Measurements from ENCODE around the gene NTHL1. TPM values are rescaled to one million over a fixed set of nuclear protein-coding genes. Genes with fewer than 3 reads are reported as not detected.

The NTHL1 gene
- total and polyA plus RNA-seq, 2 of the 4 experiments (the other 2 are of a cell fraction), result 22.8 to 28.0 TPM

DNA sequence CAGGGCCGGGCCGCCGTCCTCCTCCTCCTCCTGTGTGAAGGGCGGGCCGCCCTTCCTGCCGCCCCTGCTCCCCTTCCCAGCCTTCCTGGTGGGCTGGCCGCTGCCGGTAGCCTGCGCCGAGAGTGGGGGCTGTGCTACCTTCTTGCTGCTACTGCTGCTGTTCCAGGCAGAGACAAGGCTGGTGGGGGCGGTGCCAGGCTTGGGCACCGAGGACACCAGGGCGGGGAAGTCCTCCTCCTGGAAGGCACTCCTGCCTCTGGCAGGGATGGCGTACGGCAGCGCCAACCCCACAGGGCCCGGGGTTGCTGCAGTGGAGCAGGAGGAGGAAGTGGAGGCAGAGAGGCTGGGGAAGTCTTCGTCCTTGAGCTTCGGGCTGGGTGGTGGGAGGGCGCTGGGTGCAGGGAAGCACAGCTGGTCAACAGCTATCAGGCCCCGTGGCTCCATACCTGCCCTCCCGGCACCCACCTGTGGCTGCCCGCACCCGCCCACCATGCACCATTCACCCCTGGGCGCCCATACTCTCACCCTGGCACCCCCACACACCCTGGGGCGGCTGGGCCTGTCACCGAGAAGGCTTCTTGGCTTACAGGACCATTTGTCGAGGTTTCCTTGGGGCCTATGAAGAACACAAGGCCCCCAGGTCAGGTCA lies 47.6 kb downstream of the NTHL1 start:
- TF ChIP-seq, protein P1, sequence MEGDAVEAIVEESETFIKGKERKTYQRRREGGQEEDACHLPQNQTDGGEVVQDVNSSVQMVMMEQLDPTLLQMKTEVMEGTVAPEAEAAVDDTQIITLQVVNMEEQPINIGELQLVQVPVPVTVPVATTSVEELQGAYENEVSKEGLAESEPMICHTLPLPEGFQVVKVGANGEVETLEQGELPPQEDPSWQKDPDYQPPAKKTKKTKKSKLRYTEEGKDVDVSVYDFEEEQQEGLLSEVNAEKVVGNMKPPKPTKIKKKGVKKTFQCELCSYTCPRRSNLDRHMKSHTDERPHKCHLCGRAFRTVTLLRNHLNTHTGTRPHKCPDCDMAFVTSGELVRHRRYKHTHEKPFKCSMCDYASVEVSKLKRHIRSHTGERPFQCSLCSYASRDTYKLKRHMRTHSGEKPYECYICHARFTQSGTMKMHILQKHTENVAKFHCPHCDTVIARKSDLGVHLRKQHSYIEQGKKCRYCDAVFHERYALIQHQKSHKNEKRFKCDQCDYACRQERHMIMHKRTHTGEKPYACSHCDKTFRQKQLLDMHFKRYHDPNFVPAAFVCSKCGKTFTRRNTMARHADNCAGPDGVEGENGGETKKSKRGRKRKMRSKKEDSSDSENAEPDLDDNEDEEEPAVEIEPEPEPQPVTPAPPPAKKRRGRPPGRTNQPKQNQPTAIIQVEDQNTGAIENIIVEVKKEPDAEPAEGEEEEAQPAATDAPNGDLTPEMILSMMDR (conservative IDR thresholded peaks at IDR 0.05; ENCODE audit: low read depth, low read length), result no peak
- no peak for TF ChIP-seq POLR2A (IDR thresholded peaks at IDR 0.05; ENCODE audit: low read depth, low read length)
- TF ChIP-seq CEBPB (IDR thresholded peaks at IDR 0.05; ENCODE audit: low read depth, low read length), result no peak
- TF ChIP-seq, protein P2, sequence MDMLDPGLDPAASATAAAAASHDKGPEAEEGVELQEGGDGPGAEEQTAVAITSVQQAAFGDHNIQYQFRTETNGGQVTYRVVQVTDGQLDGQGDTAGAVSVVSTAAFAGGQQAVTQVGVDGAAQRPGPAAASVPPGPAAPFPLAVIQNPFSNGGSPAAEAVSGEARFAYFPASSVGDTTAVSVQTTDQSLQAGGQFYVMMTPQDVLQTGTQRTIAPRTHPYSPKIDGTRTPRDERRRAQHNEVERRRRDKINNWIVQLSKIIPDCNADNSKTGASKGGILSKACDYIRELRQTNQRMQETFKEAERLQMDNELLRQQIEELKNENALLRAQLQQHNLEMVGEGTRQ (IDR thresholded peaks at IDR 0.05; ENCODE audit: low read depth, low read length), result no peak
- no peak for TF ChIP-seq MAFK (IDR thresholded peaks at IDR 0.05; ENCODE audit: low read depth, low read length)
- no peak for TF ChIP-seq FOS (IDR thresholded peaks at IDR 0.05; ENCODE audit: low read depth, low read length)
- TF ChIP-seq MAZ (IDR thresholded peaks at IDR 0.05; ENCODE audit: borderline replicate concordance, low read depth, low read length), result no peak
- TF ChIP-seq BHLHE40 (IDR thresholded peaks at IDR 0.05; ENCODE audit: low read depth, low read length), result no peak
- TF ChIP-seq NFE2L2 (IDR thresholded peaks at IDR 0.05; ENCODE audit: low read depth, low read length), result no peak
- no peak for TF ChIP-seq RCOR1 (IDR thresholded peaks at IDR 0.05; ENCODE audit: insufficient replicate concordance, low read length)
- TF ChIP-seq, protein P3, sequence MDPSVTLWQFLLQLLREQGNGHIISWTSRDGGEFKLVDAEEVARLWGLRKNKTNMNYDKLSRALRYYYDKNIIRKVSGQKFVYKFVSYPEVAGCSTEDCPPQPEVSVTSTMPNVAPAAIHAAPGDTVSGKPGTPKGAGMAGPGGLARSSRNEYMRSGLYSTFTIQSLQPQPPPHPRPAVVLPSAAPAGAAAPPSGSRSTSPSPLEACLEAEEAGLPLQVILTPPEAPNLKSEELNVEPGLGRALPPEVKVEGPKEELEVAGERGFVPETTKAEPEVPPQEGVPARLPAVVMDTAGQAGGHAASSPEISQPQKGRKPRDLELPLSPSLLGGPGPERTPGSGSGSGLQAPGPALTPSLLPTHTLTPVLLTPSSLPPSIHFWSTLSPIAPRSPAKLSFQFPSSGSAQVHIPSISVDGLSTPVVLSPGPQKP (IDR thresholded peaks at IDR 0.05; ENCODE audit: borderline replicate concordance, low read depth, low read length), result no peak
- no peak for TF ChIP-seq SMC3 (IDR thresholded peaks at IDR 0.05; ENCODE audit: low read depth, low read length)
- no peak for TF ChIP-seq RAD21 (IDR thresholded peaks at IDR 0.05; ENCODE audit: low read length)
- TF ChIP-seq RFX5 (IDR thresholded peaks at IDR 0.05; ENCODE audit: low read depth, low read length), result no peak
- no peak for TF ChIP-seq CHD1 (IDR thresholded peaks at IDR 0.05; ENCODE audit: low read depth, low read length)
- no peak for TF ChIP-seq MXI1 (IDR thresholded peaks at IDR 0.05; ENCODE audit: borderline replicate concordance, low read depth, low read length)
- no peak overlapping the region for H3K4me3 ChIP-seq (ENCODE audit: insufficient read depth, low read depth, low read length)
- H3K9me1 ChIP-seq (ENCODE audit: insufficient read depth, low read length), result peaks cover 20% of the 10 kb centered on the region
- H2BK15ac ChIP-seq (ENCODE audit: low read depth, low read length), result no peak overlapping the region
- H4K91ac ChIP-seq (ENCODE audit: insufficient read depth, low read depth, low read length), result no peak overlapping the region
- no peak overlapping the region for H3K4ac ChIP-seq (ENCODE audit: low read depth, low read length)
- ATAC-seq (ENCODE audit: low read depth) (no peak), DNase-seq (no peak)
- H3K79me1 ChIP-seq (ENCODE audit: low read depth in 1 of 2, low read length in 2 of 2), result peaks cover 10 to 70% of the 10 kb centered on the region in 2 experiments
- H3K4me1 ChIP-seq (ENCODE audit: control insufficient read depth, insufficient read depth, low read length), result peaks cover 24% of the 10 kb centered on the region
- H2BK20ac ChIP-seq (ENCODE audit: low read depth, low read length), result no peak overlapping the region
- H3K4me2 ChIP-seq (ENCODE audit: low read depth, low read length), result no peak overlapping the region
- H3K9me3 ChIP-seq (ENCODE audit: control insufficient read depth, insufficient read depth, low read length), result no peaks in the 10 kb centered on the region
- intact Hi-C loops (cut with micrococcal nuclease), result loop anchor here (5.0 kb wide), 1 partner anchor 142 kb away; no protein-coding TSS in a partner anchor
- in situ Hi-C loops (cut with MboI; ENCODE audit: low sequenced_read_pairs), result no loop called here
- no peak overlapping the region for H4K8ac ChIP-seq (ENCODE audit: low read depth in 2 of 2, low read length in 2 of 2)
- peaks cover 52% of the 10 kb centered on the region for H3K36me3 ChIP-seq (ENCODE audit: control insufficient read depth, insufficient read depth, low read length)
- H2AK5ac ChIP-seq (ENCODE audit: low read depth, low read length), result no peak overlapping the region
- H2BK120ac ChIP-seq (ENCODE audit: low read depth, low read length), result no peak overlapping the region
- peaks cover 49% of the 10 kb centered on the region for H4K20me1 ChIP-seq (ENCODE audit: insufficient read depth, low read length)
- CTCF ChIA-PET, result interaction anchor here (0.8 kb wide), 1 partner anchor 141 kb away, joined by 5 read pairs; no protein-coding TSS in a partner anchor
- POLR2A ChIA-PET (ENCODE audit: unreplicated experiment), result no interaction called here
- BruUV-seq (replicated peaks), result no TSS peak
- H3K14ac ChIP-seq (replicated peaks; ENCODE audit: low read depth, low read length), result no peak overlapping the region
- H4K5ac ChIP-seq (ENCODE audit: low read depth, low read length), result no peak overlapping the region
- no peak overlapping the region for H3K27ac ChIP-seq (ENCODE audit: insufficient read depth, low read length)
- no peak overlapping the region for H3K9ac ChIP-seq (ENCODE audit: low read depth, low read length)
- H2BK5ac ChIP-seq (ENCODE audit: low read depth, low read length, poor library complexity, severe bottlenecking), result no peak overlapping the region
- dilution Hi-C loops (cut with HindIII; ENCODE audit: low sequenced_read_pairs, unreplicated experiment), result no loop called here
- WGBS, 2 experiments (ENCODE audit: extremely low coverage in 2 of 2, insufficient read length in 1 of 2), result 95% methylated on average over 11 of the region's 28 CpGs; no CpG with 5 or more reads in 1 of the 2 experiments
- no peak overlapping the region for H2AK9ac ChIP-seq (replicated peaks; ENCODE audit: low read depth, low read length, poor library complexity)
- no peaks in the 10 kb centered on the region for H3K27me3 ChIP-seq (ENCODE audit: control insufficient read depth, insufficient read depth, low read length)
- H3K56ac ChIP-seq (ENCODE audit: extremely low read depth, insufficient read depth, low read length), result no peak overlapping the region
- no peak overlapping the region for H3K23ac ChIP-seq (ENCODE audit: low read depth, low read length)
- no peak overlapping the region for H3K18ac ChIP-seq (ENCODE audit: low read depth, low read length)
- no peak overlapping the region for H2AFZ ChIP-seq (replicated peaks; ENCODE audit: low read length, poor library complexity)
